Neural crest cell (in vitro differentiated cells): ENCODE measurements around the gene INKA2. TPM values are rescaled to one million over a fixed set of nuclear protein-coding genes. Genes with fewer than 3 reads are reported as not detected.

Experiments
- DNase-seq: peaks from one replicate; pipeline ENCODE4 v3.0.0; 2021; ENCODE audit warnings: low read depth, mixed read lengths, low spot score
- H3K27ac Mint-ChIP-seq: one replicate; pipeline ENCODE4 v1.8.0; 2021; ENCODE audit warnings: mild to moderate bottlenecking, mixed read lengths; ENCODE audit not compliant: unreplicated experiment
- H3K27me3 Mint-ChIP-seq: 2 replicates; pipeline ENCODE4 v1.8.0; 2021; ENCODE audit warnings: low read depth, mild to moderate bottlenecking, mixed read lengths
- H3K36me3 Mint-ChIP-seq: 2 replicates; pipeline ENCODE4 v1.8.0; 2021; ENCODE audit warnings: low read depth, mild to moderate bottlenecking, mixed read lengths
- H3K4me1 Mint-ChIP-seq: 2 replicates; pipeline ENCODE4 v1.8.0; 2021; ENCODE audit warnings: mixed read lengths
- H3K4me3 Mint-ChIP-seq: one replicate; pipeline ENCODE4 v1.8.0; 2021; ENCODE audit warnings: mild to moderate bottlenecking, mixed read lengths
- H3K9me3 Mint-ChIP-seq: 2 replicates; pipeline ENCODE4 v1.8.0; 2021; ENCODE audit warnings: mixed read lengths
- CTCF ChIP-seq: fragments of 200-600 bp; sonication (generic); conservative IDR thresholded peaks from 2 replicates; pipeline ENCODE4 v1.5.0; 2021; ENCODE audit warnings: antibody characterized with exemption, mild to moderate bottlenecking
- total RNA-seq: library from RNA; stranded (reverse); gene quantifications from 2 replicates; pipeline ENCODE4 v1.2.1, GENCODE V29; 2021

Gene INKA2
- total RNA-seq, 1 donor from 2014 or later, result 3.5 TPM

DNA sequence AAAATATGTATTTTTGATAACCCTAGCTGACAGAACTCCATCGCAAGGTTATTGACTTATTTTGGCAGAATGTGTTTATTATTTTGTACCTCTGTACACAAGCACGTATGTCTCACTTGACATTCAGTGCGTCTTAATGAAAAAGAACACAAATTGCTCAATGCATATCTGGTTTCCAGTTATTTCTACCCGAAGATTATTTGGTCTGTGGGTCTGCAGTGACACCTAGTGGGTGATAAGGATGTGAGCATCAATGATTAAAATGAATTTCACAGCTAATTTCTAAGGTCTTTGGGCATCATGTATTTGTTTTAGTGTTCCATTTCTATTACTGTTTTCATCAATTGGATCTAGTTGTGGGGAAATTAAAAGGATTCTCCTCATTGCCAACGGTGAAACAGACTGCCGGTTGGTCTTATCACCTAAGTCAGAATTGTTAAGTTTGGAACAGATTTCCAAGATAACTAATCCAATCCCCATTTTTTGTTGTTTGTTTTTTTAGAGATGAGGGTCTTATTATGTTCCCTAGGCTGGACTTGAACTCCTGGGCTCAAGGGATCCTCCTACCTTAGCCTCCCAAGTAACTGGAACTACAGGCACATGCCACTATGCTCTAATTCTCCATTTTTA, 30.4 kb upstream of the INKA2 start:
- DNase-seq, result no peak
- Mint-ChIP-seq H3K27ac (no peak overlapping the region), H3K4me3 (no peak overlapping the region), H3K27me3 (no peaks in the 10 kb centered on the region), H3K9me3 (no peaks in the 10 kb centered on the region), H3K36me3 (peaks cover 3% of the 10 kb centered on the region), H3K4me1 (no peaks in the 10 kb centered on the region)
- TF ChIP-seq CTCF, result peak; percentile 86

DNA sequence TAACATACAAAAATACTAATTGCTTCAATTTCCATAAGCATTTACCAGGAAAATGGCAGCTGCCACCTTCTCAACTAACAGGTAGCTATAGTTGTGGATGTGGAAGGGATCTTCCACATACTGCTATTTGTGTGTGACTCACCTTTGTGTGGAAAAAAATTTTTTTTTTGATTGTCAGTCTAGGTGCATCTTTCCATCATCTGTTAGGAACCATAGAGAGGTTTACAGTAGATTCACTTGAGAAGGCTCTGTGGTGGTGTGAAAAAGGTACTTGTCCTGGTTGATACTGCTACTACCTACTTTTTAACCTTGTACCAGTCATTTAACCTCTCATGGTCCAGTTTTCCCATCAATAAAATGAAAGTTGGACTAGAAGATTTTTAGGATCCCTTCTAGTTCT, 29.4 kb upstream of the INKA2 start:
- H3K4me1 Mint-ChIP-seq, result no peaks in the 10 kb centered on the region
- H3K36me3 Mint-ChIP-seq, result peaks cover 3% of the 10 kb centered on the region
- no peaks in the 10 kb centered on the region for H3K9me3 Mint-ChIP-seq
- DNase-seq, result no peak
- no peak overlapping the region for H3K27ac Mint-ChIP-seq
- no peak for TF ChIP-seq CTCF
- H3K27me3 Mint-ChIP-seq, result no peaks in the 10 kb centered on the region
- H3K4me3 Mint-ChIP-seq, result no peak overlapping the region

DNA sequence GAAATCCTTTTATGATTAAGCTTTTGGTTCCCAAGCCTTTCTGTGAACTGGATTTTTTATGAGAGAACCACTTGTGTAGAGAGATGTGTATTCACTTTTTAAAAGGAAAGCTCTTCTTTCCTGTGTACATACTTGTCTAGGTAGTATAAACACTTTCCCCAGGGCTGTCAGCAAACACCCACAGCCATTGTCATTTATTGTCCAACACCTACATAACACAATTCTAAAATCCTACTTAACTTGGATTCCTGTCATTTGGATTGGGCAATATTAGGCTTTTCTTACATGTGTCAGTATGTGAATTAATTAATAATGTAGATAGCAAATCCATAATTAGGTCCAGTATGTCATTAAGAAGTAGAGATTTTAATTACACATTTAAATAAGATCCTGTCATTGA, 28.8 kb upstream of the INKA2 start:
- Mint-ChIP-seq H3K4me3 (no peak overlapping the region), H3K36me3 (peaks cover 3% of the 10 kb centered on the region), H3K27me3 (no peaks in the 10 kb centered on the region), H3K4me1 (no peaks in the 10 kb centered on the region), H3K9me3 (no peaks in the 10 kb centered on the region), H3K27ac (no peak overlapping the region)
- no peak for DNase-seq
- no peak for TF ChIP-seq CTCF

DNA sequence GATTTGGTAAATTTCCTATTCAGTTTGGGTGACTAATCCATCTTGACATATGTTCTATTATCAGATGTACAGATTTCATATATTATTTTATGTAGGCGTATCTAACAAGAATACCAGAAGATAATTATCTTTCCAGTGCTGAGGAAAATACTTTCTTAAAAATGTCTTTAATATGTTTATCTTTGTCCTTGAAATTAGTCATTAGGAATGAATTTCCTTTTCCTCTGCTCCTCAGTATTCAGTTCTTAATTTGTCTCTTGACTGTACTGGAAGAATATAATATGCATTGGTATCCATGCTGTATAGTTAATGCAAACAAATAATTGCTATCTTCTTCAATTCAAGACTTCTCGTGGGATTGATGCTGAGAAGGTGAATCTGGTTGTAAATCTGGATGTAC, 23.1 kb upstream of the INKA2 start:
- DNase-seq, result no peak
- H3K27ac Mint-ChIP-seq, result no peak overlapping the region
- H3K4me3 Mint-ChIP-seq, result no peak overlapping the region
- no peaks in the 10 kb centered on the region for H3K9me3 Mint-ChIP-seq
- H3K4me1 Mint-ChIP-seq, result peaks cover 8% of the 10 kb centered on the region
- peaks cover 5% of the 10 kb centered on the region for H3K36me3 Mint-ChIP-seq
- no peaks in the 10 kb centered on the region for H3K27me3 Mint-ChIP-seq
- no peak for TF ChIP-seq CTCF

GRCh38 chr1:111761717-111762116, 22.5 kb upstream of the INKA2 start:
- H3K9me3 Mint-ChIP-seq, result no peaks in the 10 kb centered on the region
- no peak for TF ChIP-seq CTCF
- peaks cover 5% of the 10 kb centered on the region for H3K36me3 Mint-ChIP-seq

More at GRCh38 chr1:111761717-111762116, 22.5 kb upstream of the INKA2 start:
- no peaks in the 10 kb centered on the region for H3K27me3 Mint-ChIP-seq
- DNase-seq, result no peak
- H3K27ac Mint-ChIP-seq, result no peak overlapping the region
- peaks cover 14% of the 10 kb centered on the region for H3K4me1 Mint-ChIP-seq
- H3K4me3 Mint-ChIP-seq, result no peak overlapping the region
